ENCODE results near the gene ARFGAP3. TPM values are rescaled to one million over a fixed set of nuclear protein-coding genes. Genes with fewer than 3 reads are reported as not detected.
"Not testable (repeated sequence)": the region's sequence is repeated elsewhere in the genome, so short reads cannot be mapped to it uniquely, and the experiment has no call there.

The ARFGAP3 gene
- total RNA-seq, 2 experiments from 2014 or later, result 27.1 to 27.2 TPM

GRCh38 chr22:42752230-42752746 lies 104.8 kb downstream of the ARFGAP3 start:
- ATAC-seq, result no peak
- intact Hi-C loops (cut with micrococcal nuclease), result no loop called here

GRCh38 chr22:42750421-42750820 lies 106.7 kb downstream of the ARFGAP3 start:
- H3K4me3 Mint-ChIP-seq; CTCF ChIA-PET; POLR2A ChIA-PET; DNase-seq; ATAC-seq; H3K27ac Mint-ChIP-seq; H3K9me3 Mint-ChIP-seq; intact Hi-C loops (cut with micrococcal nuclease); H3K27me3 Mint-ChIP-seq; H3K36me3 Mint-ChIP-seq (ENCODE audit: low read depth); H3K4me1 Mint-ChIP-seq (ENCODE audit: low read depth): not testable (repeated sequence)

More at GRCh38 chr22:42752230-42752746, 104.8 kb downstream of the ARFGAP3 start:
- ChIA-PET POLR2A (no interaction called here), CTCF (no interaction called here)
- Mint-ChIP-seq H3K36me3 (ENCODE audit: low read depth) (no peaks in the 10 kb centered on the region), H3K27me3 (no peaks in the 10 kb centered on the region), H3K4me1 (ENCODE audit: low read depth) (no peaks in the 10 kb centered on the region), H3K9me3 (no peaks in the 10 kb centered on the region), H3K4me3 (no peak overlapping the region), H3K27ac (no peak overlapping the region)
- no peak for DNase-seq
- TF ChIP-seq CTCF (IDR thresholded peaks at IDR 0.05), result no peak

- intact Hi-C loops (cut with micrococcal nuclease), result no loop called here
- Mint-ChIP-seq H3K36me3 (ENCODE audit: low read depth) (no peaks in the 10 kb centered on the region), H3K27ac (no peak overlapping the region), H3K9me3 (no peaks in the 10 kb centered on the region), H3K4me3 (no peak overlapping the region), H3K4me1 (ENCODE audit: low read depth) (no peaks in the 10 kb centered on the region), H3K27me3 (no peaks in the 10 kb centered on the region)
- ChIA-PET POLR2A (no interaction called here), CTCF (interaction anchor here (0.7 kb wide), 1 partner anchor 65 kb away, joined by 4 read pairs; no protein-coding TSS in a partner anchor)
- TF ChIP-seq CTCF (IDR thresholded peaks at IDR 0.05), result no peak
- no peak for ATAC-seq
- DNase-seq, result no peak
Measured at GRCh38 chr22:42747701-42748513, 109.2 kb downstream of the ARFGAP3 start.

Other genes with a start within 250 kb of the ARFGAP3 start
- gene POLDIP3, start 242.4 kb downstream of the ARFGAP3 start, total RNA-seq, result 10 to 100 TPM; 70.2 to 71.1 TPM
- under 1 TPM; 0.54 to 0.59 TPM for gene ATP5MGL, start 216.7 kb downstream of the ARFGAP3 start, total RNA-seq
- gene CYB5R3, start 207.9 kb downstream of the ARFGAP3 start, total RNA-seq, result 10 to 100 TPM; 64.2 to 64.3 TPM
- under 1 TPM; 0.20 to 0.38 TPM for gene A4GALT, start 136.4 kb downstream of the ARFGAP3 start, total RNA-seq
- 10 to 100 TPM; 33.5 to 35.7 TPM for gene PACSIN2, start 157.9 kb upstream of the ARFGAP3 start, total RNA-seq
- 1 to 10 TPM; 4.2 to 6.0 TPM for gene TTLL1, start 232.1 kb upstream of the ARFGAP3 start, total RNA-seq